GM12865 (cell line): Measurements from ENCODE around the gene PKD2L2.

Experiments used
- DNase-seq: peaks from one replicate; pipeline ENCODE4 v3.0.0; 2010; ENCODE audit warnings: low read depth
- H3K4me3 ChIP-seq: 2 replicates; pipeline ENCODE4 v1.5.1; 2011; ENCODE audit warnings: mild to moderate bottlenecking, low read depth, low read length, control low read depth
- TF ChIP-seq, protein P1 (sequence below): IDR thresholded peaks from 2 replicates; pipeline ENCODE4 v1.5.1; 2011; ENCODE audit warnings: low read length, control low read depth, low read depth, inconsistent platforms; ENCODE audit not compliant: insufficient read depth; ENCODE audit errors: missing control alignments

PKD2L2 gene

DNA sequence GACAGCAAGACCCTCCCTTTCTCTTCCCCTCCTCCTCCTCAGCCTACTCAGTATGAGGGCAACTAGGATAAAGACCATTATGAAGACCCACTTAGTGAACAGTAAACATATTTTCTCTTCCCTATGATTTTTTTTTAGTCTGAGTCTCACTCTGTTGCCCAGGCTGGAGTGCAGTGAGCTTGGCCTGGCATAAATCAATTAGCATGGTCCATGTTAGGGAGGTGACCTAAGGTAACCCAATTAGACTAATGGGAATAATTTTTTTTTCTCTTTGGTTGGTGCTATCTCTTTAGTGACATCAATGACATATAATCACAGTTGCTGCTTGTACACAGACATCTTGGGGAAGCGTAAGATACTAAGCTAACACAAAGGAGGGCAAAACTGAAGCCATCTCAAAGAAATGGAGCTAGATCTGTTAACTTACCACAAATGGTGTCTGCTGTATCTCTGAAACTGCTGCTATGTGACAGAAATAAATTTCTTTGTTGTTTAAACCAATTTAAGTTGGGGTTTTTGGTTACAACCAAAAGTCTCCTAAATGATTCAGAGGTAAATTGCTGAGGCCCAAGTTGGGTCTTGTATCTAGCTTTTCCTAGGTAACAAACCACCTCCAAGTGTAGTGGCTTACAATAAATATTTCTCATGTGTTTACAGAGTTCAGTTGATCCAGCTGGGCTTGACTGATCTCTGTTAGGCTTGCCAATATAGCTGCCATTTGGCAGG is 13.3 kb downstream of the PKD2L2 start:
- TF ChIP-seq, protein P1, sequence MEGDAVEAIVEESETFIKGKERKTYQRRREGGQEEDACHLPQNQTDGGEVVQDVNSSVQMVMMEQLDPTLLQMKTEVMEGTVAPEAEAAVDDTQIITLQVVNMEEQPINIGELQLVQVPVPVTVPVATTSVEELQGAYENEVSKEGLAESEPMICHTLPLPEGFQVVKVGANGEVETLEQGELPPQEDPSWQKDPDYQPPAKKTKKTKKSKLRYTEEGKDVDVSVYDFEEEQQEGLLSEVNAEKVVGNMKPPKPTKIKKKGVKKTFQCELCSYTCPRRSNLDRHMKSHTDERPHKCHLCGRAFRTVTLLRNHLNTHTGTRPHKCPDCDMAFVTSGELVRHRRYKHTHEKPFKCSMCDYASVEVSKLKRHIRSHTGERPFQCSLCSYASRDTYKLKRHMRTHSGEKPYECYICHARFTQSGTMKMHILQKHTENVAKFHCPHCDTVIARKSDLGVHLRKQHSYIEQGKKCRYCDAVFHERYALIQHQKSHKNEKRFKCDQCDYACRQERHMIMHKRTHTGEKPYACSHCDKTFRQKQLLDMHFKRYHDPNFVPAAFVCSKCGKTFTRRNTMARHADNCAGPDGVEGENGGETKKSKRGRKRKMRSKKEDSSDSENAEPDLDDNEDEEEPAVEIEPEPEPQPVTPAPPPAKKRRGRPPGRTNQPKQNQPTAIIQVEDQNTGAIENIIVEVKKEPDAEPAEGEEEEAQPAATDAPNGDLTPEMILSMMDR: no peak
- DNase-seq: peak; percentile 25
- H3K4me3 ChIP-seq: no peak overlapping the region

DNA sequence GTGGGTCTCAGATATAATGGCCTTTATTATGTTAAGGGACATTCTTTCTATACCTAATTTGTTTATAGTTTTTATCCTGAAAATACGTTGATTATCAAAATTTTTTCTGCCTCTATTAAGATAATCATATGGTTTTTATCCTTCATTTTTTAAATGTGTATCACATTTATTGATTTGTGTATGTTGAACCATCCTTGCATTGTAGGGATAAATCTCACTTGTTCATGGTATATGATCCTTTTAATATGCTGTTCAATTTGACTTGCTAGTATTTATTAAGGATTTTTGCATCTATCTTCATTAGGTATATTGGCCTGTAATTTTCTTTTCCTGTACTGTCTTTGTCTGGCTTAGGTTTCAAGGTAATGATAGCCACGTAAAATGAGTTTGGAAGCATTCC is 25.5 kb downstream of the PKD2L2 start:
- no peak overlapping the region for H3K4me3 ChIP-seq
- TF ChIP-seq, protein P1: no peak
- no peak for DNase-seq

DNA sequence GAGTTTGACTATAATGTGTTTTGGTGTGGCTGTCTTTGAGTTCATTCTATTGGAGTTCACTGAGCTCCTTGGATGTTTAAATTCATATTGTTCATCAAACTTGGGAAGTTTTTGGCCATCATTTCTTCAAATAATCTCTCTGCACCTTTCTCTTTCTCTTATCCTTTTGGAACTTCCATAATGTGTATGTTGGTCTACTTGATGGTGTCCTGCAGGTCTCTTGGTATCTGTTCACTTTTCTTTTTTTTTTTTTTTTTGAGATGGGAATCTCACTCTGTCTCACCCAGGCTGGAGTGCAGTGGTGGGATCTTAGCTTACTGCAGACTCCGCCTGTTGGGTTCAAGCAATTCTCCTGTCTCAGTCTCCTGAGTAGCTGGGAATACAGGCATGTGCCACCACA is 27.7 kb downstream of the PKD2L2 start:
- H3K4me3 ChIP-seq: no peak overlapping the region
- TF ChIP-seq, protein P1: no peak
- DNase-seq: no peak

DNA sequence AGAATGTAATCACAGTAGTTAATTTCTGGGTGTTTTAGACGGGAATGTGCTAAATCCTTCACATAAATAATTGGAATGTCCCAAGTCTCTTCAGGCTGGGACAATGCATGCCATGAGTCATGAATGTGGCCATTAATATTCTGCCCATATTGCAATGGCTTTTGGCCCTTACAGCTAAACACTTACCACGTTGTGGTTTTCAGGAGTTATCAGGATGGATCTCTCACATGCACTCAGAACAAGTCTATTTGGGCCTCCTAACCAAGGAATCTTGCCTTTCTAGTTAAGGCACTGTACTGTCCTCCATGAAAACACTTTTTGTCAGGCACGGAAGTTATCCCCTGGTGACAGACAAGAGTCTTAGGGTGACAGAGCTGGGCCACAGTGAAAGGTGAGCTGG is 32.7 kb downstream of the PKD2L2 start:
- TF ChIP-seq, protein P1: no peak
- H3K4me3 ChIP-seq: no peak overlapping the region
- no peak for DNase-seq

DNA sequence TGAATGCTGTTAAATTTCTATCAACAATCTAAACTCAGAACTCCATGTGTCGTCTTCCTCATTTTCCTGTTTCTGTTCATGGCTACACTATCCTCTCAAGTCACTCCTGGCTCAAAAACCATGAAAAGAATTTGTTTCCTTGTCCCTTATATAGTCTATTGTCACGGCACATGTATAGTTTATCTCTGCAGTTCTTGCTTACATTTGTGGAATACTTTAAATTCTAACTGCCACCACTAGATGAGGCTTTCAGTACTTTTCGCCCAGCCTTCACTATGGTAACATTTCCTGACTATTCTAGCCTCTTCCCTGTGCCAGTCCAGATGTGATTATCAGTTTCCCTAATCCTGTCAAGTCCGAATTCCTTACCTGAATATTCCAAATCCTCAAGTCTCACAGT is 34.6 kb downstream of the PKD2L2 start:
- TF ChIP-seq, protein P1: no peak
- no peak overlapping the region for H3K4me3 ChIP-seq
- no peak for DNase-seq

DNA sequence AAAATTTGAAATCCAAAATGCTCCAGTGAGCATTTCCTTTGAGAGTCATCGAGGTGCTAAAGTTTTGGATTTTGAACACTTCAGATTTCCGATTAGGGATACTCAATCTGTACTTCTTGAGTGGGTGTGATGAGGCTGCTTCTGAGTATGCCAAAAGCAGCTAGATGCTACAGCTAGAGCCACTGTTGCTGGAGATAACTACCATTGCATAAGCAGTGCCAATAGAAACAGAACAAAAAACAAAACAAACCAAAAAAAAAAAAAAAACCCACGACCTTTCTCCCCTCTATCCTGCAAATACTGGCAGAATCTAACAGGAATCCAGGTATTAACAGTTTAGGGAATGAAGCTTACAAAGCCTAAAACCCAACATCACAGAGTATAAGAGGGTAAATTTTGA is 43.5 kb downstream of the PKD2L2 start:
- no peak for DNase-seq
- TF ChIP-seq, protein P1: no peak
- no peak overlapping the region for H3K4me3 ChIP-seq

DNA sequence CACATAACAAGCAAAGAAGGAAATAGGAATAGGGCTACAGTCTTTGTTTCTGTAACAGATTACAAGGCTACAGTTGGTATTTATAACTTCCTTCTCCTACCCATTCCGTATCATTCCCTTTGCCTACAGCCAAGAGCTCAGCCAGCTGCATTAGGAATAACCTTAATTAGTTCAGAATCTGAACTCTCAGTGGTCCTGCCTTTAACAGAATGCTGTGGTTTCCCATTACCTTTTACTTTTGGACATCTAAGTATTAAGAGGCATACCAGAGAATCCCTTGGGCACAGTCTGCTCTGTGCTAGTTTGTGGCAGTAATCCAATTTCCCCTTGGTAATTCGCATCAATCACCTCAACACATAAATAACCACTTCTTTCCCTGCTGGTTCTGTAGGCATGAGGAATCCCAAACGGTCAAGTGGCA is 44.2 kb downstream of the PKD2L2 start:
- no peak overlapping the region for H3K4me3 ChIP-seq
- no peak for DNase-seq
- TF ChIP-seq, protein P1: no peak
